Erythroblast (primary cell): Measurements from ENCODE around the gene STX8.

Experiments
- GATA1 ChIP-seq: IDR thresholded peaks from 2 replicates; pipeline ENCODE4 v1.6.1; 2011; ENCODE audit warnings: low read depth, mild to moderate bottlenecking, control low read depth, low read length, moderate library complexity
- POLR2A ChIP-seq: IDR thresholded peaks from 2 replicates; pipeline ENCODE4 v1.6.1; 2011; ENCODE audit warnings: mild to moderate bottlenecking, low read length

DNA sequence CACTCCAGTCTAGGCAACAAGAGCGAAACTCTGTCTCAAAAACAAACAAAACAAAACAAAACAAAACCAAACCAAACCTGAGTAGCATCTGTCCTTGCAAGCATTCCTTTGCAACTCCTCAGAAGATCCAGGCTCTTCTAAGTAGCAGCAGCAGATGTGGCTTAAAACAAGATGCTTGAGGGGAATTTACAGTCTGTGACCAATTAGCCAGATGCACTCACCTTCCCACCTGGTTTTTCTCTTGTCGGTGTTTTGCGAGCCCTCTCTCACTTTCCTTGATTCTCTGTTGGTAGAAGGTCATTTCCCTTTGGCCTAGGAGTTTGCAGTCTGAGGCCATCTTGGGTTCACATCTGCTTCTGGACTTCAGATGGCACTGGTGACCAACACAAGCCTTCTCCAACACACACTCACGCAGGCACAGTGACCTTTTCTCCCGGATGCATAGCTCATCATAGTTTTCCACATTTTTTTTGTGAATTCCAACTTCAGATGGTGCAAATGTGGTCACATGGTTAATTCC is 276.8 kb downstream of the STX8 start:
- TF ChIP-seq POLR2A (no peak), GATA1 (no peak)
